ENCODE data around the gene GLYATL1. TPM values are rescaled to one million over a fixed set of nuclear protein-coding genes. Genes with fewer than 3 reads are reported as not detected.

GLYATL1 gene
- total RNA-seq, 1 experiment from 2014 or later = not detected

DNA sequence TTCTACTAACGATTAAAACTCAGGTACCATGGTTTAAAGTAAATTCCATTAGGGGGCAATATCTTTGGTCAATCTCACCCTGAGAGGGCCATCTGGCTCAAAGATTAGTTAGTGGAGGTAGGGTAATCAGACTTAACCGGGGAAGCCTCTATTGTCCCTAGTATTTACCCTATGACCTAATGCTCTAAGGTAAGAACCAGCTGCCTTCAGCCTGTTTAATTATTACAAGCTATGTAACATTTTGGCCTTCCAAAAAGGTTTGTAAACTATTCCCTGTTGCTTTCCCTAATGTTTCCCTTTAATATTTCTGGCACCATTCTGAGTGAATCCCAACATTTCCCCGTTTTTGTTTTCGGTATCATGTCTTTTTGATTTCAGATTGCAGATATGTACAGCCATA lies 15.1 kb upstream of the GLYATL1 start:
- BruUV-seq (replicated peaks) = no TSS peak
- no peak for DNase-seq (ENCODE audit: low read depth, low spot score)
- TF ChIP-seq SIN3A (IDR thresholded peaks at IDR 0.05; ENCODE audit: borderline replicate concordance, insufficient read depth, low read depth, low read length) = no peak
- peaks cover 2% of the 10 kb centered on the region; the same call in 1 of the 2 replicates for H3K27me3 ChIP-seq (ENCODE audit: control insufficient read depth, insufficient read depth, low read length)
- ATAC-seq = no peak
- H3K4me3 ChIP-seq (ENCODE audit: low read depth in 2 of 2, low read length in 2 of 2) = no peak overlapping the region
- H3K27ac ChIP-seq (ENCODE audit: low read length) = no peak overlapping the region
- in situ Hi-C loops (cut with HindIII; ENCODE audit: low pct_unique_long_range_greater_than_20kb, low sequenced_read_pairs) (no loop called here), intact Hi-C loops (cut with micrococcal nuclease; ENCODE audit: unreplicated experiment) (no loop called here)
- ChIA-PET POLR2A (no interaction called here), CTCF (no interaction called here)
- H3K36me3 ChIP-seq (ENCODE audit: control insufficient read depth, insufficient read depth, low read length) = no peaks in the 10 kb centered on the region
- no peaks in the 10 kb centered on the region for H3K9me3 ChIP-seq (ENCODE audit: control insufficient read depth, insufficient read depth, low read depth, low read length)
- no peaks in the 10 kb centered on the region for H3K4me1 ChIP-seq (ENCODE audit: control insufficient read depth, insufficient read depth, low read length)

DNA sequence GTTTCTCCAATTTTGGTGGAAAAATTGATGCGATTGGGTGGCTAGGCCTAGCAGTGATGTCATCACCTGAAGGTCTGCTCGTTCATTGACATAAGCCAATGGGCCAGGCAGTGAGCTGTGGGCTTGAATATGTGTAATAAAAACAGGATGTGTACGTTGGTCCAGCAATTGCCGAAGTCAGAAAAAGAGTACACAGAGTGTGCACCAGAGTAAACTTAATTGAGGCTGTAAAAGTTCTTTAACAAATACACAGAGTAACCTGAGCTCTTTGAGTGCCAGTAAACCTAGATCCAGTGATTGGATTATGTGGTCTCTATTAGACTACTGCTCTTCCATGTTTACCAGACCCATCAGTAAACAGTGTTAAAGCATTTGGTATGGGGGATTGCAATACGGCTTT lies 13.0 kb upstream of the GLYATL1 start:
- ATAC-seq = no peak

DNA sequence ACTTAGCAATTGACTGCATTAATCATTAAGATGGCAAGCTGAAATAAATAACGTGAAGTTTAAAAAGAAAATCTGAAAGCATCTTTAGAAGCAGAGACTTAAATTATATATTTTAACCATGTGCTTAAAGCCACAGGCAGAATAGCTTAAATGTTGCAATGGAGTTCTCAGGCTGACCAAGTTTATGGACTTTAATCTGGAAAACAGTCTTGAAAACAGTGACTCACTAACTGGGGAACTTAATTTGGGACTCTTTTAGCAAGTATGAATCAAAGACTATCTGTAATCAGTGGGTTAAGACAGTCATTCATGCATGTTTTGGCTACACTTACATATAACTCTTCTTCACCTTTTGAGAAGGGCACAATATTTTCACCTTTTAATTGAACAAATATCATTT lies 12.6 kb upstream of the GLYATL1 start:
- H3K36me3 ChIP-seq (ENCODE audit: control insufficient read depth, insufficient read depth, low read length) = no peaks in the 10 kb centered on the region
- ATAC-seq (no peak), DNase-seq (ENCODE audit: low read depth, low spot score) (no peak)
- ChIA-PET CTCF (no interaction called here), POLR2A (no interaction called here)
- in situ Hi-C loops (cut with HindIII; ENCODE audit: low pct_unique_long_range_greater_than_20kb, low sequenced_read_pairs) (no loop called here), intact Hi-C loops (cut with micrococcal nuclease; ENCODE audit: unreplicated experiment) (no loop called here)
- H3K4me3 ChIP-seq (ENCODE audit: low read depth in 2 of 2, low read length in 2 of 2) = no peak overlapping the region
- peaks cover 2% of the 10 kb centered on the region for H3K27me3 ChIP-seq (ENCODE audit: control insufficient read depth, insufficient read depth, low read length)
- H3K27ac ChIP-seq (ENCODE audit: low read length) = no peak overlapping the region
- no peaks in the 10 kb centered on the region for H3K9me3 ChIP-seq (ENCODE audit: control insufficient read depth, insufficient read depth, low read depth, low read length)
- no peak for TF ChIP-seq SIN3A (IDR thresholded peaks at IDR 0.05; ENCODE audit: borderline replicate concordance, insufficient read depth, low read depth, low read length)
- no peaks in the 10 kb centered on the region for H3K4me1 ChIP-seq (ENCODE audit: control insufficient read depth, insufficient read depth, low read length)
- no TSS peak for BruUV-seq (replicated peaks)

More for the DNA sequence above, 13.0 kb upstream of the GLYATL1 start:
- Histone ChIP-seq H3K9me3 (ENCODE audit: control insufficient read depth, insufficient read depth, low read depth, low read length) (no peaks in the 10 kb centered on the region), H3K27me3 (ENCODE audit: control insufficient read depth, insufficient read depth, low read length) (peaks cover 2% of the 10 kb centered on the region), H3K4me3 (ENCODE audit: low read depth in 2 of 2, low read length in 2 of 2) (no peak overlapping the region), H3K27ac (ENCODE audit: low read length) (no peak overlapping the region), H3K4me1 (ENCODE audit: control insufficient read depth, insufficient read depth, low read length) (no peaks in the 10 kb centered on the region), H3K36me3 (ENCODE audit: control insufficient read depth, insufficient read depth, low read length) (no peaks in the 10 kb centered on the region)
- BruUV-seq (replicated peaks) = no TSS peak
- TF ChIP-seq, protein P1, sequence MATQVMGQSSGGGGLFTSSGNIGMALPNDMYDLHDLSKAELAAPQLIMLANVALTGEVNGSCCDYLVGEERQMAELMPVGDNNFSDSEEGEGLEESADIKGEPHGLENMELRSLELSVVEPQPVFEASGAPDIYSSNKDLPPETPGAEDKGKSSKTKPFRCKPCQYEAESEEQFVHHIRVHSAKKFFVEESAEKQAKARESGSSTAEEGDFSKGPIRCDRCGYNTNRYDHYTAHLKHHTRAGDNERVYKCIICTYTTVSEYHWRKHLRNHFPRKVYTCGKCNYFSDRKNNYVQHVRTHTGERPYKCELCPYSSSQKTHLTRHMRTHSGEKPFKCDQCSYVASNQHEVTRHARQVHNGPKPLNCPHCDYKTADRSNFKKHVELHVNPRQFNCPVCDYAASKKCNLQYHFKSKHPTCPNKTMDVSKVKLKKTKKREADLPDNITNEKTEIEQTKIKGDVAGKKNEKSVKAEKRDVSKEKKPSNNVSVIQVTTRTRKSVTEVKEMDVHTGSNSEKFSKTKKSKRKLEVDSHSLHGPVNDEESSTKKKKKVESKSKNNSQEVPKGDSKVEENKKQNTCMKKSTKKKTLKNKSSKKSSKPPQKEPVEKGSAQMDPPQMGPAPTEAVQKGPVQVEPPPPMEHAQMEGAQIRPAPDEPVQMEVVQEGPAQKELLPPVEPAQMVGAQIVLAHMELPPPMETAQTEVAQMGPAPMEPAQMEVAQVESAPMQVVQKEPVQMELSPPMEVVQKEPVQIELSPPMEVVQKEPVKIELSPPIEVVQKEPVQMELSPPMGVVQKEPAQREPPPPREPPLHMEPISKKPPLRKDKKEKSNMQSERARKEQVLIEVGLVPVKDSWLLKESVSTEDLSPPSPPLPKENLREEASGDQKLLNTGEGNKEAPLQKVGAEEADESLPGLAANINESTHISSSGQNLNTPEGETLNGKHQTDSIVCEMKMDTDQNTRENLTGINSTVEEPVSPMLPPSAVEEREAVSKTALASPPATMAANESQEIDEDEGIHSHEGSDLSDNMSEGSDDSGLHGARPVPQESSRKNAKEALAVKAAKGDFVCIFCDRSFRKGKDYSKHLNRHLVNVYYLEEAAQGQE (IDR thresholded peaks at IDR 0.05; ENCODE audit: insufficient read depth in 1 of 2, low read depth in 2 of 2, low read length in 1 of 2) = no peak
- TF ChIP-seq, protein P2, sequence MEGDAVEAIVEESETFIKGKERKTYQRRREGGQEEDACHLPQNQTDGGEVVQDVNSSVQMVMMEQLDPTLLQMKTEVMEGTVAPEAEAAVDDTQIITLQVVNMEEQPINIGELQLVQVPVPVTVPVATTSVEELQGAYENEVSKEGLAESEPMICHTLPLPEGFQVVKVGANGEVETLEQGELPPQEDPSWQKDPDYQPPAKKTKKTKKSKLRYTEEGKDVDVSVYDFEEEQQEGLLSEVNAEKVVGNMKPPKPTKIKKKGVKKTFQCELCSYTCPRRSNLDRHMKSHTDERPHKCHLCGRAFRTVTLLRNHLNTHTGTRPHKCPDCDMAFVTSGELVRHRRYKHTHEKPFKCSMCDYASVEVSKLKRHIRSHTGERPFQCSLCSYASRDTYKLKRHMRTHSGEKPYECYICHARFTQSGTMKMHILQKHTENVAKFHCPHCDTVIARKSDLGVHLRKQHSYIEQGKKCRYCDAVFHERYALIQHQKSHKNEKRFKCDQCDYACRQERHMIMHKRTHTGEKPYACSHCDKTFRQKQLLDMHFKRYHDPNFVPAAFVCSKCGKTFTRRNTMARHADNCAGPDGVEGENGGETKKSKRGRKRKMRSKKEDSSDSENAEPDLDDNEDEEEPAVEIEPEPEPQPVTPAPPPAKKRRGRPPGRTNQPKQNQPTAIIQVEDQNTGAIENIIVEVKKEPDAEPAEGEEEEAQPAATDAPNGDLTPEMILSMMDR (IDR thresholded peaks at IDR 0.05) = no peak
- TF ChIP-seq TCF7L2 (IDR thresholded peaks at IDR 0.05; ENCODE audit: low read depth, low read length) (no peak), SIN3A (IDR thresholded peaks at IDR 0.05; ENCODE audit: borderline replicate concordance, insufficient read depth, low read depth, low read length) (no peak), POLR2AphosphoS5 (IDR thresholded peaks at IDR 0.05; ENCODE audit: low read depth, low read length) (no peak)
- ChIA-PET CTCF (interaction anchor here (0.6 kb wide), 1 partner anchor 132 kb away, joined by 3 read pairs; no protein-coding TSS in a partner anchor), POLR2A (no interaction called here)
- intact Hi-C loops (cut with micrococcal nuclease; ENCODE audit: unreplicated experiment) (no loop called here), in situ Hi-C loops (cut with HindIII; ENCODE audit: low pct_unique_long_range_greater_than_20kb, low sequenced_read_pairs) (no loop called here)
- no peak for DNase-seq (ENCODE audit: low read depth, low spot score)
